KBM-7 (cell line): ENCODE data around the gene GATA5.
A peak's percentile ranks its signal among the peaks of the same experiment; 100 is the strongest.

ENCODE experiments used
- DNase-seq: peaks from one replicate; pipeline ENCODE4 v3.0.0-alpha.2; 2015
- in situ Hi-C: fragments of 300-500 bp; cut with MboI; formaldehyde crosslinking; loops from 2 replicates; pipeline ENCODE4 v1.14.3; 2020; ENCODE audit warnings: low sequenced_read_pairs, low pct_unique_long_range_greater_than_20kb, mixed read lengths

GATA5 gene, protein sequence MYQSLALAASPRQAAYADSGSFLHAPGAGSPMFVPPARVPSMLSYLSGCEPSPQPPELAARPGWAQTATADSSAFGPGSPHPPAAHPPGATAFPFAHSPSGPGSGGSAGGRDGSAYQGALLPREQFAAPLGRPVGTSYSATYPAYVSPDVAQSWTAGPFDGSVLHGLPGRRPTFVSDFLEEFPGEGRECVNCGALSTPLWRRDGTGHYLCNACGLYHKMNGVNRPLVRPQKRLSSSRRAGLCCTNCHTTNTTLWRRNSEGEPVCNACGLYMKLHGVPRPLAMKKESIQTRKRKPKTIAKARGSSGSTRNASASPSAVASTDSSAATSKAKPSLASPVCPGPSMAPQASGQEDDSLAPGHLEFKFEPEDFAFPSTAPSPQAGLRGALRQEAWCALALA

DNA sequence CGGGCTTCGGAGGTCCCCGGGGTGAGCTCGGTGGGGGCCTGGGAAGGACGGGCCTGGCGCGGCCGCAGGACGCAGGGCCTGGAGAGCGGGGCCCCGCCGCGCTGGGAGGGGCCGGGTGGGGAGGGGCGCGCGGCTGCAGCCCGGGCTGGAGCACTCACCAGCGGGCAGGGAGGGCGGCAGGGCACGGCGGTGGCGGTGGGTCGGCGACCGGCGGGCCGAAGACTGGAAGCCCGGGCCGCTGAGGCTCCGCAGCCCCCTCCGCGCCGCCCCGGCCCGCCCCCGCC, at the start of gene GATA5:
TSS of gene GATA5 (minus strand) at position 224 of the 284 bp plus-strand sequence. CDS start 474 bp downstream, outside the sequence.
- in situ Hi-C loops: no loop called here
- no peak for DNase-seq

DNA sequence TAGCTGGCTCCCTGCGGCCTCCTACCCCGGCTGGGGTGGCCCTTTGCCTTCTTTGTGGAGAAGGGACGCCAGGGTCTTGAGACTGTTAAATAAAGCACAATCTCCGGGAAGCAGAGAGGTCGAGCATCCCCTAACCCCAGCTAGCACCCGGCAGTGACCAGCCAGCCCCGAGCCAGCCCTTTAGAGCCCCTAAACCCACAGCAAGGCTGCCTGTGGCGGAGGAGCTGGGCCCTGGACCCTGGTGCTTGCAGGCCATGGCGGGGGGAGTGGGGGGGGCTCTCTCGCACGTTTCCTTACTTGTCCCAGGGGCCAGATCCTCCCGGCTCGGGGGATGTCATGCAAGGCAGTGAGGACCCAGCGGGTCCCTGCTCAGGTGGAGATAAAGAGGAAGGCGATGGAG, 49.2 kb upstream of the GATA5 start:
- no peak for DNase-seq
- in situ Hi-C loops: no loop called here

DNA sequence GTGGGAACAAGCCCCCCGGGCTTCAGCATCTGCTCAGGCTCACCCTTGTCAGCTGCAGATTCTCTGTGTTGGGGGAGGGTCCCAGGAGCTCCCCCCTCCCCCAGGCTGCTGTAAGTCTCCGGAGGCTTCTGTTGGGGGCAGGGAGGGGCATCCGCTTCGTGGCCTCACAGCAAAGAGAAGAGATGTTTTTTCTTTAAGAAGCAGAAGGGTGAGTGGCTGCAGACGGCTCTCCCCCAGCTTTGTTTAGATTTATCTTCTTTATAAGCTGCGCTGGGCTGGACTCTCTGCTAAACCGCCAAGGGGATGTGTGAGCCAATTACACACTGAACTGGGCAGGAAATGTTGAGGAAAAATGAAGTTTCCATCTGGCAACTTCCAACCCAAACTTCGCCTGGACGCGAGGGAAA, 48.7 kb upstream of the GATA5 start:
- in situ Hi-C loops: no loop called here
- no peak for DNase-seq

DNA sequence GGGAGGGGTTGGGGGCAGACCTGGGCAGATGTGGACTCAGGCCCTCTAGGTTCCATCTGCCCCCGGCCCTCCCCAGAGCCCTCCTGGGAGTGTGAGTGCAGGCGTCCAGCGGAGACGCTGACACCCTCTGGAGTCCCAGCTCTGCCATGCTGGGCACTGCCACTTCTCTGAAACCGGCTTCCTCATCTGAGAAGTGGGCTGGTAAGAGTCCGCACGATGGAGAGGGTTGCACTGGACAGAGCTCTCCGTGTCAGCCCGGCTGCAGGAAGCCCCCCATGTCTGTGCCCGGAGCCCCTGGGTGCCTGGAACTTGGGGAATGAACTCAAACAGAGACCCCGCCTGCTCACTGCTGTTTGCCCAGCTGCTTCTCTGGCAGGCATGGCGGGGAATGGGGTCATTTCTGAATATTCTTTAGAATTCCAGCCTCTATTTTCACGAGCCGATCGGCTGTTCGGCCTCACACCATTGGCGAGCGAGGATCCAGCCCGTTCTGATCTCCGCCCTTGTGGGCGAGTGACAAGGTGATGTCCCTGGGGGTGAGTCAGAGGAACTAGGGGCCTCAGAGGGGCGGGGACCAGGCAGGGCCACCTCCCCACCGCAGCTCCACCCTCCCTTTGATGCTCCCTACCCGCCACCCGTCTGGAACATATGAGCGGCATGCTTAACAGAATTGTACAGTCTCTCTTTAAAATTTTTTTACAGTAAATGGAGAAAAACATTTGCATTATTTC, 47.8 kb upstream of the GATA5 start:
- in situ Hi-C loops: no loop called here
- no peak for DNase-seq

DNA sequence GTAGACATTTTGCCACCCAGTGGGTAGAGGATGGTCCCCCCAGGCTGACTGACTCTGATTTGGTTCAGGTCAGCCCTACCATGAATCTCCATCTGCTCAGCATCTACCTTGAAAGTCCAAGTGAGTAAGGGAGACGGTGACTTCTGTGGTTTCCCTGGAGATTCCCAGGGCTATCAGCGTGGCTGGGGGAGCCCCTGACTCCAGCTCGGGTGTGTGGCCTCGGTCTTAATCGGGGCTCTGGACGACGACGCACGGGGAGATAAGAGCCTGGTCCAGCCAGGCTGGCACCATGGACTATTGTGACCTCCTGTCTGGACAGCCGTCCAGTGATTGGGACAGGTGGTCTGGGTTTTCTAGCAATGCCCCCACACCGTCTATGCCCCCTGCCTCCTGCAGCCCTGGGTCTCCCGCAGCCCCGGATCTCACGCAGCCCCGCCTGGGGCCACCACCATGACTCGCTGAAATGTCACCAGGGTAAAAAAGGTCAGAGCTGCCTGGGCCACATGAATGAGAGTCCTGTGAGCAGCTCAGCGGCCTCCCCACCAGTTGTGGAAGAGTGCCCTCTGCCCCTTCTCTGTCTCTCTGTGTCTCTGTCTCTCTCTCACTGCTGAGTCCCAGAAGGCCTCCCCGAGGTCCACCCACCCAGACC, 47.1 kb upstream of the GATA5 start:
- in situ Hi-C loops: no loop called here

DNA sequence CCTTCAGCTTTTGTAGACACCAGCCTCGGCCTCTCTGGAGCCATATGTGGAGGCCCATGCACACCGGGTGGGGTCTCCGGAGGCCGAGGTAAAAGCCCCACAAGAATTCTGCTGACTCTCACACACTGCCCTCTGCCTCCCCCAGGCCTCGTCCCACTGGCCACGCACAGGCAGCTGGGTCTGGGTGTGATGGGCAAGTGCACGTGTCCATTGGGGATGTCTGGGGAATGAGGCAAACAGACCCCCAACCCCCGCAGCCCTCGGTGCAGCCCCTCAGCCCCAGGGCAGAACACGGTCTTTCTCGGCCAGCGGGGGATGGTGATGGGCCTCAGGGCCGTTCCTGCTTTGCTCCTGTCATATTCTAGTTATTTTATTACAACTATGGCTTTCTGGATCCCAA, 44.0 kb upstream of the GATA5 start:
- in situ Hi-C loops: no loop called here
- DNase-seq: no peak

More for the DNA sequence above, 47.1 kb upstream of the GATA5 start:
- DNase-seq: no peak

DNA sequence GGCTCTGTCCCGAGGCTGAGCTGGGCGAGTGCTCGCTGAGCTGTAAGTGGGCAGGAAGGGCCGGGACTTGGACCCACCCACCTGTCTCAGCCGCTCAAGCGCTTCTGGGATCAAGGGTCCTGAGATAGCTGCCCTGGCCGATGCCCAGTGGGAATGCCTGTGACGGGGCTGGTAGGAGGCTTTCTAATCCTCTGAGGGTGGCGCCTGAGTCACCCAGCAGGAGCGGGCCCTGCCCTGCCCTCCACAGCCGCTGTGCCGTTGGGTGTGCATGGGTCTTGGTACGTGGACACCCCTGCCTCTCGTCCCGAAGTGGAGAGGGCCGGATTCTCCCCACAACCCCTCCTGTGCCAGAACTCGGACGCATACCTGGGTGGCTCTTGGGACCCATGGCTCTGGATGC, 43.1 kb upstream of the GATA5 start:
- in situ Hi-C loops: no loop called here
- DNase-seq: no peak

DNA sequence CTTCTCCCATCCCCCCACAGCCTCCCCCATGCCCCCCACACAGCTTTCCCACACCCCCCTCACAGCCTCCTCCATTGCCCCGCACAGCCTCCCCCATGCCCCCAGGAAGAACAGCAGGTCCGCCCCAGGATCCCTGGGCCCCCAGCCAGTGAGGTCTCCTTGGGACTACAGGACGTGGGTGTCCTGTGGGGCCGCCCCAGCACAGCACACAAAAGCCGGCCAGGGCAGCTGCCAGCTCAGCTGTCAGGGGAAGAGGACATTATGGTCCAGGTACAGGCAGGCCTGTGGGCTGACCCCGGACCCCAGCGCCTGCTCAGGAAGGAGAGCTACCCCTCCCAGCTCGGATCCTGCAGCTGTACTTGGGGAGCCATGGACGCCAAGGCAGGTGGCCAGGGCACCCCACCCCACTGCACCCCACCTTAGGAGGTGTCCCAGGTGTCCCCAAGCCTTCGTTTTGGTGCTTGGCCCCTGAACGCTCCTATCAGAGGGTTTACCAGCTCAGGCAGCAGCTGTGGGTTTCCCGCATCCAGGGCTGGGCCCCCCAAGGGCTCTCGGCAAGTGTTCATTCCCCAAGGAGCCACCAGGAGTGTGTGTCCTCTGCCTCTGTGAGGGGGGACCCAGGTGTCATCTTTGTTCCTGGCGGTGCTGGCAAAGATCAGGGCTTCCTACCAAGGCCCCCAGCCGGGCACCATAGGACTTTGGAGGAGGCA, 42.3 kb upstream of the GATA5 start:
- in situ Hi-C loops: no loop called here
- no peak for DNase-seq

DNA sequence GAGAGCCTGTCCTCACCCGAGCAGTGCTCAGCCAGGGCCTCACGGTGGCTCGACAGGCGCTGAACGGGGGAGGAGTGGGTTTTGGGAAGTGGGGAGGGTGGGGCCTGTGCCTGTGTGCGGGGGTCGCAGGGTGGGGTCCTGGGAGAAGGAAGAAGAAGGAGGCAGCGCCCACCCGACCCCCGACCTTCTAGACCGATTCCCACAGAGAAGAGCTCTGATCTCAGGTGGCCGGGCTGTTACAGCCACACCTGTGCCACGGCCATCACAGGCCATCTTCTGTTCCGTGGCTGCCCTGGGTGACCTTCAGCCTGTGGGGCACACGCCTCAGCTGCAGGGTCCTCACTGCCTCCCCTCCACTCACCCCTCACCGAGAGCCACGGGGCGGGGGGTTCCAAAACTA, 41.4 kb upstream of the GATA5 start:
- in situ Hi-C loops: no loop called here
- DNase-seq: no peak

DNA sequence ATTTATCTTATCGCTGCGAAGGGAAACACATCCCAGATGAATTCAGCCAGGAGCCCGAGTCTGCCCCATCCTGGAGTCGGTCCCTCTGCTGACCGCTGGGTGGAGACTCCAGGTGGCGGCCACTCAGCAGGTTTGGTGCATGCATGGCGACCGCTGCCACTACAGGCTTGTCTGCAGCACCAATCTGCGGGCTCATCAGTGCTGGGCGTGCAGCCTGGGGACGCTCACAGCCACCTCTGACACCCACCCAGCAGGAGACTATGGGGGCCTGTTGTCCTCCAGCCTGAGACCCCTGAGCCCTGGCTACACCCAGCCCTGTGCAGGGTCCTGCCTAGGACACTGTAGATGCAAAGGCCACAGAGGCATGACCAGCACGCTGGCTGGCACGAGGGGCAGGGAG, 40.5 kb upstream of the GATA5 start:
- in situ Hi-C loops: no loop called here
- DNase-seq: no peak

DNA sequence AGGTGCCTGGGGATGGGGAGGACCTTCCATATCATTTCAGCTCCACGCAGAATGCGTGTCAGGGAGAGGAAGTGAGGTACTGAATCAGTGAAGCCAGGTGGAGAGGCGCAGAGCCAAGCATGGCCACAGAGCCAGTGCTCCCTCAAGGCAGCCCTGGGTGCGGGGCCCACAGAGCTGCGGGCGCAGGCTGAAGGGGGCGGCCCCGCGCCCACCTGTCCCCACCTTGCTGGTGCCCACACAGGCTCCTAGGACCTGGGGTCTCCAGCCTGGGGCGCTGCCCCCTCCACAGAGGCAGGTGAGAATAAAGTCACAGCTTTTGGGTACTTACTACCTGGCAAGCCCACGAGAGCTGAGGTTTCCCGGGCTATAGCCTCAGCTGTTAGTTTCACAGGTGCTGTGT, 40.0 kb upstream of the GATA5 start:
- in situ Hi-C loops: no loop called here
- DNase-seq: no peak

DNA sequence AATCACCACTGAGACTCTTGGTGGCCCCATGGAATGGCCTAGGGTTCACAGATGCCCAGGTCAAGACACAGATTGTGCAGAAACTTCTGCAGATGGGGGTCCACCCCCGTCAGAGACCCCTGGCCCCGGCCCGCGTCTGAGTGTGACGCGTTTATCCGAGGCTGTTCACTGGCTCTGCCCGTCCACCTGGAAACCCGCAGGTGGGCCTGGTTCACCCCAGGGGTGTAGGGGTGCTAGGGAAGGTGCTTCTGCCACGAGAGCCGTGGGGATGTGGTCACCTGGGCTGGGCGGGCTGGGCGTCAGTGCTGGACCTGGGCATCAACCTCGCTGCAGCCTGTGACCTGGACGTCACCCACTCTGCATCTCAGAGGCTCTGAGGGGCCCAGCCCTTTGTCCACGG, 39.5 kb upstream of the GATA5 start:
- in situ Hi-C loops: no loop called here
- no peak for DNase-seq

DNA sequence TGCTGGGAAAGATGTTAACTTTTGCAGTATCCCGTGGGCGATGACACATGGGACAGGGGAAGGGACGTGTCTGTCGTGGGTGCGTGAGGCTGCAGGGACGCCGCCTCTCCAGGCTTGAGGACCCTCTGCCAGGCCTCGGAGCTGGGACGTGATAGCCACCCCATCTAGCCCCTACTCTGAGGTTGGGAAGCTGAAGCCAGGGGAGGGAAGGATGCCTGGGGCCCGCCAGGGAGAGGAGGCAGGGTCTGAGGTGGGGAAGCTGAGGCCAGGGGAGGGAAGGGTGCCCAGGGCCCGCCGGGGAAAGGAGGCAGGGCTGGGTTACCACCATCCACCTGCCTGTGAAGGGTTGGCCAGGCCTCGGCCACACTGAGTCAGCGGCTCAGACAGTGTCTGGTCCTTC, 38.2 kb upstream of the GATA5 start:
- in situ Hi-C loops: no loop called here
- DNase-seq: no peak

DNA sequence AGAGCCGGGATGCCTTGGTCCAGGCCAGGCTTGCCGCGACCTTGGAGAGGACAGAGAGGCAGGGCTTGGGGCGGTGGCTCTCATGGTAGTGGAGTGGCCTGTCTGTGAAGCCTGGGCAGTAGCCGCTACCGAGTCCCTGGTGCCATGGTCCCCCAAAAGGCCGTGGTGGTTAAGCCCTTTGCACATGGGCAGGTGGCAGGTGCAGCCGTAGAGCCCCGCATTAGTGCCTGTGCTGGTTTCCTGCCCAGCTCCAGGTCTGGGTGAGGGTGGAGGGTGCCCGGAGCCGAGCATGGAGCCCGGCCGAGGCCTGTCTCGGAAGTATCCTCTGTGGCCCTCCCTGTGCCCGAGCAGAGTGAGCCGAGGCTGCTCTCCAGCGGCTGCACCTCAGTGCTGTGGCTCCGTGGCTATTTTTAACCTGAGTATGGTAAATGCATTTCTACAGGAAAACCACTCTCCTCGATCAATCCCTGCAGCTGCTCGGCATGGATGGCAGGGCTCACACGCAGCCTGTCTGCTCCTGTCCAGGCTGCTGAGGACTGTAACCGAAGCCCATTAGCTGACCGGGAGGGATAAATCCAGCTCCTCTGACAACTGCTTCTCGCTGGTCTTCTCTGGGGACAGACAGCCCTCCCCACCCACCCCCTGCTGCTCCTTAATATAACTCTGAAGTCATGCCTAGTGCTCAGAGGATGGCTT, 36.3 kb upstream of the GATA5 start:
- in situ Hi-C loops: no loop called here
- DNase-seq: peak; percentile 80

DNA sequence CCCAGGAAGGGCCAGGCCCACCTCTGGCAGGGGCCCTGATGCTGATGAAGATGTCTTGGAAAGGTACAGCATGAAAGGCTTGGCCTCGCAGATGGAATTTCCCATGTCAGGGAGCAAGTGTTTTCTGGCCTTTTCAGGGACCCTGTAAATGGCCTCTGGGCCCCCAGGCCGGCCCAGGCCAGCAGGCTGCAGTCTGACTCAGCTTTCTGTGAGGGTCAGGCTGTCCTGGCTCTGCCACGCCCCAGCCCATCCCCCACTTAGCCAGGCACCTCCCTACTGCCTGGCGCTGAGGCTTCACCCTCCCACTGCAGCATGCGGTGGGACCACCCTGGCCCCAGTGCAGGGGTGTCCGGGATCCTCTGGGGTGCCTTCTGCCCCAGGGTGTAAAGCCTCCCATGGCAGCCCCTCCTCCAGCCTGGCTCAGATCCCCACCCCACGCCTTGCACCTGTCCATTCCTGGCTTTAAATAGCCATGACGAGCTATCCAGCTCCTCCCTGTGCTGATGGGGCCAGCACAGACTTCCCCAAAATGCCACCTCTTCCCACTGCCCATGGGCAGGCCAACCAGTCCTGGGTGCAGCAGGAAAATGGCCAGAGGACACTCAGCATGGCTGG, 35.6 kb upstream of the GATA5 start:
- DNase-seq: no peak
- in situ Hi-C loops: no loop called here

DNA sequence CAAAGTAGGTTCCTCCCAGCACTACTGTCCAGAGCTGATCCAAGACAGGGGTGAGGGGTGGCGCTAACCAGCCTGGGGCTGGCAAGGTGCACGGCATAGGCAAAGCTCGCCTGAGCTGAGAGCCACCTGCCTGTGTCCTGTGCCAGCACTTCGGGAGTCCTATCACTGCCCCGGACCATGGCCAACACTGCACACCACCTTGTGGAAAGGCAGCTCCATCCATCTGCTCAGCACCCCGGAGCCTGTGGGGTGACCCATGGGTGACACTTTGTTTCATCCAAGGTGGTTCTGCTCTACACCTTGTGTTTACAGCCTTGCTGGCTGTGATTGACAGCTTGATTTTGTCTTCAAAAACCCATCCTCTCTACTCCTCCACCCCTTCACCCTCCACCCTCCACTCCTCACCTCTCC, 32.9 kb upstream of the GATA5 start:
- in situ Hi-C loops: no loop called here
- no peak for DNase-seq

DNA sequence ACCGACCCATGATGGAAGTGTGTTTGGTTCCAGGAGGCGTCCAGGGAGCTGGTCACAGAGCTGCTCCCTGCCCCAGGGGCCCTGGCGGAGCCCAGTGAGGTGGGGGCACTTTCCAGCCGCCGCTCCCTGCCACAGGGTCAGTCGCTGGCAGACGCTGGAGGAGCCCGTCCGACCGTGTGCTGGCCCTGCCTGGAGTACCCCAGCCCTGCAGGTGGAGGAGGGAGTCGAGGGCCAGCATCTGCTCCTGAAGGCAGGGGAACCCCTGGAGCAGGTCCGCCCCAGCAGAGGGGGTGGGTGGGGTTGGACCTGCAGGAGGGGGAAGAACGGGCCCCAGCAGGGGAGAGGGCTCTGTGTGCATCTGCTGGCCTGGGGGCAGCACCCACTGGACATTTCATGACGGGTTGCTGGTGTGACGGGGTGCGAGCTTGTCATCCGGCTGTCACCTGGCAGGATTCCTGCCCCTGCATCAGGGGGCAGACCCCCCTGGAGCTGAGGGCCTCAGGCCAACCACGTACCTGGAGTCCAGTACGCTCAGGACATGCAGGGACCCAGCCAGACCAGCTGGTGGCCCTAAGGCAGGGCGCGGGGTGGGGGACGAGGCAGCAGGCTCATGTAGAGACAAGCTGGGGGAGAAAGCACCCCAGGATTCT, 32.3 kb upstream of the GATA5 start:
- in situ Hi-C loops: no loop called here
- no peak for DNase-seq

DNA sequence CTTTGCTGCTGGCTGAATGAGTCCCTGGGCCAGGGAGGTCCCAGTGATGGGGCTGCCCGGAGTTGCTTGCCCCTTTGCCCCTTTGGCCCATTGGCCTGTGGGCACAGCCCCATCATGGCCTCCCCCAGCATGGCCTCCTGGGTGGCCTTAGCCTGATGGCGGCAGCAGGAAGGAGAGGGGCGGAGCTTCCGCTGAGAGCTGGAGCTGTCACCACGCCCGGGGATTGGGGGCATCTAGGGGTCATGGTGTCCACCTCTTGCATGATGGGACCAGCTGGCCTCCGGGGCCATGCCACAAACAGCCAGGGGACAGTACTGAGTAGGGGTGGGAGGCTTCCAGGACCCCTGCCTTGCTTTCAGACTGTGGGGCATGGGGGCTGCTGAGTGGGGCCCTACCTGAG, 31.5 kb upstream of the GATA5 start:
- in situ Hi-C loops: no loop called here
- DNase-seq: no peak
